Stimulated activated CD8-positive, alpha-beta memory T cell treated with anti-CD3 and anti-CD28 coated beads, Interleukin-15, amount 100 ng/mL, for 24 hours (primary cell): Measurements from ENCODE around the gene TENT5A.

ENCODE experiments used
- DNase-seq: peaks from one replicate; pipeline ENCODE4 v3.0.0-alpha.2; 2020; ENCODE audit warnings: low read depth

TENT5A gene

GRCh38 chr6:81708113-81708699, 44.3 kb downstream of the TENT5A start:
- no peak for DNase-seq

DNA sequence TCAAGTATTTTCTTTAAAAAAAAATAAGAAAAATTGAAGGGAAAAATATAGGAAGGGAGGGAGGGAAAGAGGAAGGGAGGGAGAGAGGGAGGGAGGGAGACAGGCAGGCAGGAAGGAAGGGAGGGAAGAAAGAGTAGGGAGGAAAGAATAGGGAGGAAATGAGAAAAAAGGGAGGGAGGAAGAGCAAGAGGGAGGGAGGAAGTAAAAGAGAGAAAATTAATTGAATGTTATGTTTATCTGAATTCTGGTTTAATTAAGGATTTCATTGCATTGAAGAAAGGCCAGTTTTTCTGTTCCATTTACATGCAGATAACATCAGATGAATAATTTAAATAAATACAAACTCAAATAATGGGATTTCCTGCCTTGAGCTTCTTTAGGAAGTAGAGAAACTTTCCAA, 47.8 kb downstream of the TENT5A start:
- no peak for DNase-seq

DNA sequence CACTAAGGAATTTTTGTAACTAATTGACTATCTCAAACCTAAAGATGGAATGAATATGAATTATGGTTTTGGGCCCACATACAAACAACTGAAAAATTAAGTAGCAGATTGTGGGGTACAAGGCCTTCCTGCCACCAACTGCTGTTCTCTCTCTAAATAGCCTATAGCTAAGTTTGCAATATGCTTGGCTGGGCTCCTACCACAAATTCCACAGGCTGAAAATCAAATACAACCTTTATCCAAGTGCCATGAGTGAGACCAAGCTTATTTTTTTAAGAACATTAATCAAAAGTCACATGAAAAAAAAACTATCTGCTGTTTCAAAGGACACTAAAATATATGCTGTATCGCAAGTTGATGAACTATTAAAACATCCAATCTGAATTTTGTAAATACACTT, 52.1 kb downstream of the TENT5A start:
- DNase-seq: no peak

GRCh38 chr6:81697559-81697958, 54.9 kb downstream of the TENT5A start:
- DNase-seq: no peak

DNA sequence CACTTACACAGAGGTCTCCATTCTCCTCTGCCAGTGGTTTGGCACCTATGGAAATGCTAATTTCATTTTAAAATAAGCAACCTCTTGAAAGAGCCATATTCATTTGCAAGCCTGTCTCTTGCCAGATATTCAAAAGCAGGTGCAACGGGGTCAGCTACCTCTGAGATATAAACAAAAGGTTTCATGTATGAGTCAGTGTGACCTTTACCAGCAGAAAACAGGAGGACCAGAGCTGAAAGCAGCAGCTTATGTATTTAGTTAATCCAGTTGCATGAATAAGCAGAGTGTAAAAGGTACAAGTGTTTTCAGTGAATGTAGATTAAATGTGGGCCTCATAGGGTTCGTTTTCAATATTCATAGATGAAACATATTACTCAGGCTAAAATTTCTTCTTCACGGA, 56.0 kb downstream of the TENT5A start:
- DNase-seq: no peak
